Measurements from ENCODE around the gene ATXN10. TPM values are rescaled to one million over a fixed set of nuclear protein-coding genes. Genes with fewer than 3 reads are reported as not detected.

The ATXN10 gene
- total RNA-seq, 2 experiments from 2014 or later: 43.8 to 48.0 TPM

DNA sequence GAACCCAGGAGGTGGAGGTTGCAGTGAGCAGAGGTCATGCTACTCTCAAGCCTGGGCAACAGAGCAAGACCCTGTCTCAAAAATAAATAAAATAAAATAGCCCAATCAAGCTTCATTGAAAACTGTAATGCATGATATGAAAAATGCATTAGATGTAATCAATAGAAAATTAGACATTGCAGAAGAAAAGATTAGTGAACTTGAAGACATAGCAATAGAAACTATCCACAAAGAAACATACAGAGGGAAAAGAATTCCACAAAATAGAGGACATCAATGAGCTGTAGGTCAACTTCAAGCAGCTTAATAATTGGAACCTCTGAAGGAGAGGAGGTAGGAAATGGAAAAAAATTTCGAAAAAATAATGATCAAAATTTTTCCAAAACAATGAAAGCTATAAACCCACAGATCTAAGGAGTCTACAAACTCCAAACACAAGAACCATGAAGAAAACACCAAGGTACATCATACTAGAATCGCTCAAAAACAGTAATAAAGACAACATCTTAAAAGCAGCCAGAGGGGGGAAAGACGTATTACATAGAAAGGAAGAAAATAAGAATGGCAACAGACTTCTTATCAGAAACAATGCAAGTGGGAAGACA lies 201.1 kb downstream of the ATXN10 start:
- POLR2A ChIA-PET: no interaction called here
- no peaks in the 10 kb centered on the region for H3K4me1 ChIP-seq (ENCODE audit: insufficient read depth, low read length)
- H3K27ac ChIP-seq (ENCODE audit: low read depth in 1 of 2, low read length in 2 of 2): no peak overlapping the region
- Mint-ChIP-seq H3K4me1 (ENCODE audit: low read depth) (no peaks in the 10 kb centered on the region), H3K27ac (no peak overlapping the region), H3K9me3 (no peaks in the 10 kb centered on the region), H3K27me3 (peaks cover 28% of the 10 kb centered on the region), H3K36me3 (ENCODE audit: low read depth) (no peaks in the 10 kb centered on the region), H3K4me3 (no peak overlapping the region)
- H3K36me3 ChIP-seq (ENCODE audit: insufficient read depth, low read length): no peaks in the 10 kb centered on the region
- CTCF ChIA-PET: interaction anchor here (1.1 kb wide), 1 partner anchor 9 kb away, joined by 5 read pairs; no protein-coding TSS in a partner anchor
- H3K27me3 ChIP-seq (ENCODE audit: control insufficient read depth in 1 of 2, insufficient read depth in 2 of 2, low read length in 2 of 2): peaks cover 6 to 13% of the 10 kb centered on the region in 2 experiments
- TF ChIP-seq, protein P1, sequence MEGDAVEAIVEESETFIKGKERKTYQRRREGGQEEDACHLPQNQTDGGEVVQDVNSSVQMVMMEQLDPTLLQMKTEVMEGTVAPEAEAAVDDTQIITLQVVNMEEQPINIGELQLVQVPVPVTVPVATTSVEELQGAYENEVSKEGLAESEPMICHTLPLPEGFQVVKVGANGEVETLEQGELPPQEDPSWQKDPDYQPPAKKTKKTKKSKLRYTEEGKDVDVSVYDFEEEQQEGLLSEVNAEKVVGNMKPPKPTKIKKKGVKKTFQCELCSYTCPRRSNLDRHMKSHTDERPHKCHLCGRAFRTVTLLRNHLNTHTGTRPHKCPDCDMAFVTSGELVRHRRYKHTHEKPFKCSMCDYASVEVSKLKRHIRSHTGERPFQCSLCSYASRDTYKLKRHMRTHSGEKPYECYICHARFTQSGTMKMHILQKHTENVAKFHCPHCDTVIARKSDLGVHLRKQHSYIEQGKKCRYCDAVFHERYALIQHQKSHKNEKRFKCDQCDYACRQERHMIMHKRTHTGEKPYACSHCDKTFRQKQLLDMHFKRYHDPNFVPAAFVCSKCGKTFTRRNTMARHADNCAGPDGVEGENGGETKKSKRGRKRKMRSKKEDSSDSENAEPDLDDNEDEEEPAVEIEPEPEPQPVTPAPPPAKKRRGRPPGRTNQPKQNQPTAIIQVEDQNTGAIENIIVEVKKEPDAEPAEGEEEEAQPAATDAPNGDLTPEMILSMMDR (IDR thresholded peaks at IDR 0.05): no peak
- ATAC-seq (ENCODE audit: poor library complexity): no peak
- DNase-seq: no peak
- H3K4me3 ChIP-seq (ENCODE audit: low read length): no peak overlapping the region
- H3K9me3 ChIP-seq (ENCODE audit: control insufficient read depth in 1 of 2, insufficient read depth in 1 of 2, low read length in 2 of 2): peaks cover 12 to 29% of the 10 kb centered on the region in 2 experiments
- intact Hi-C loops (cut with DNase I, micrococcal nuclease): no loop called here

DNA sequence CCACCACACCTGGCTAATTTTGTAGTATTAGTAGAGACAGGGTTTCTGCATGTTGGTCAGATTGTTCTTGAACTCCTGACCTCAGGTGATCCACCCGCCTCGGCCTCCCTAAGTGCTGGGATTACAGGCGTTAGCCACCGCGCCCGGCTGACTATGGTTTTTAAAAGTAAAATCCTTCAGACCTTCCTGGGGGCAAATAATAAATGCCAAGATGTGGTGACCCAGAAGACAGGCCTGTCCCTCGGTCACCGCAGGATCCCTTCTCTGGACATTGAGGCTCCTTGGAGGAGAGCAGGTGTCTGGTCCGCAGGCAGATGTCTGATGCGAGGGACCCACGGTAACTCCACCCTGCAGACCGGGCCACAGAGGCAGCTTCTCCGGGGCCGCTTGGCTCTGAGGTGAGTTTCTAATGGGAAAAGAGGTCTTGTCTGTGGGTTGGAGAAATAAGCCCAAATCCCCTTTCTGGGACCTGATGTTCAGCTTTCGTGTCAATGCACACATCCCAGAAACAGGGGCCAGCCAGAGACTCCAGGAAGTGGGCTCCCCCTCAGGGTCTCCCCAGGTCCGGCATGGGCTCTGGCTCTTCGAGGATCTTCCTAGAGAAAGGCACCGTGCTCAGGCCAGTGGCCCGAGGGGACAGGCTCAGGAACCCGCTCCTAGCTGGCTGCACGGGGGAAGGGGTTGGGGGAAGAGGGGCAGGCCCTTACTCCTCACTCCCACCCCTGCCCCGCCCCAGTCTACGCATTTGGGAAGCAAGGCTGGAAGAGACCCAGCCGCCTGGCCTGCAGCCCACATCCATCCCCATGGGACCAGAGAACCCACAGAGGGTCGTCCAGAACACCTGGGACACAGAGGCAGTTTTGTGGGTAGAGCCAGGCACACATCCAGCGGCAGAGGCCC lies 204.8 kb downstream of the ATXN10 start:
- no peaks in the 10 kb centered on the region for H3K4me1 ChIP-seq (ENCODE audit: insufficient read depth, low read length)
- no peak overlapping the region for H3K4me3 Mint-ChIP-seq
- peaks cover 27 to 32% of the 10 kb centered on the region in 2 experiments for H3K27me3 ChIP-seq (ENCODE audit: control insufficient read depth in 1 of 2, insufficient read depth in 2 of 2, low read length in 2 of 2)
- H3K36me3 Mint-ChIP-seq (ENCODE audit: low read depth): no peaks in the 10 kb centered on the region
- H3K27ac Mint-ChIP-seq: no peak overlapping the region
- no peak overlapping the region for H3K4me3 ChIP-seq (ENCODE audit: low read length)
- CTCF ChIA-PET: no interaction called here
- no peak overlapping the region for H3K27ac ChIP-seq (ENCODE audit: low read depth in 1 of 2, low read length in 2 of 2)
- H3K36me3 ChIP-seq (ENCODE audit: insufficient read depth, low read length): no peaks in the 10 kb centered on the region
- no peaks in the 10 kb centered on the region for H3K4me1 Mint-ChIP-seq (ENCODE audit: low read depth)
- TF ChIP-seq, protein P1 (IDR thresholded peaks at IDR 0.05): no peak
- H3K9me3 ChIP-seq (ENCODE audit: control insufficient read depth in 1 of 2, insufficient read depth in 1 of 2, low read length in 2 of 2): peaks cover 12 to 25% of the 10 kb centered on the region in 2 experiments
- ATAC-seq (ENCODE audit: poor library complexity) (no peak), DNase-seq (peak in 1 of 14 experiments; percentile 30)
- H3K9me3 Mint-ChIP-seq: no peaks in the 10 kb centered on the region
- peaks cover 32% of the 10 kb centered on the region for H3K27me3 Mint-ChIP-seq
- intact Hi-C loops (cut with DNase I, micrococcal nuclease): no loop called here
- POLR2A ChIA-PET: no interaction called here

DNA sequence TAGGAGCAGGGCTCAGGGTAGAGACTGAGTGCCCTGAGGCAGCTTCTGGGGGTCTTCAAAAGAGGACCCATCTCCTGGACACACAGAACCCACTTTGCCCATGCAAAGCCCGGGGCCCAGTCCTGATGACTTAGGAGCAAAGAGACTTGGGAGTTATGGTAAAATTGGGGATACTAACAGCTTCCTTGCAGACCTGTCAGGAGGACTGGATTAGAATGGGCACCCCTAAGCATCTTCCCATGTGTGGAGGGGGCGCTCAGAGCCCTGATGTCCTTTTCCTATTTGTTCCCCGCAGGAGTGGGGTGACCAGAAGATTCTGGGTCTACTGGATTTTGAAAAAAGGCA lies 205.4 kb downstream of the ATXN10 start:
- POLR2A ChIA-PET: no interaction called here
- CTCF ChIA-PET: interaction anchor here (0.6 kb wide), 1 partner anchor 147 kb away, joined by 3 read pairs; no protein-coding TSS in a partner anchor
- peaks cover 12 to 22% of the 10 kb centered on the region in 2 experiments for H3K9me3 ChIP-seq (ENCODE audit: control insufficient read depth in 1 of 2, insufficient read depth in 1 of 2, low read length in 2 of 2)
- H3K27me3 Mint-ChIP-seq: peaks cover 38% of the 10 kb centered on the region
- H3K27ac Mint-ChIP-seq: no peak overlapping the region
- no peaks in the 10 kb centered on the region for H3K4me1 Mint-ChIP-seq (ENCODE audit: low read depth)
- H3K4me3 ChIP-seq (ENCODE audit: low read length): no peak overlapping the region
- intact Hi-C loops (cut with DNase I, micrococcal nuclease): no loop called here
- no peaks in the 10 kb centered on the region for H3K36me3 Mint-ChIP-seq (ENCODE audit: low read depth)
- H3K9me3 Mint-ChIP-seq: no peaks in the 10 kb centered on the region
- H3K4me1 ChIP-seq (ENCODE audit: insufficient read depth, low read length): no peaks in the 10 kb centered on the region
- peaks cover 33 to 37% of the 10 kb centered on the region in 2 experiments for H3K27me3 ChIP-seq (ENCODE audit: control insufficient read depth in 1 of 2, insufficient read depth in 2 of 2, low read length in 2 of 2)
- no peak overlapping the region for H3K4me3 Mint-ChIP-seq
- H3K36me3 ChIP-seq (ENCODE audit: insufficient read depth, low read length): no peaks in the 10 kb centered on the region
- TF ChIP-seq, protein P1 (IDR thresholded peaks at IDR 0.05): no peak
- ATAC-seq (ENCODE audit: poor library complexity) (no peak), DNase-seq (no peak)
- H3K27ac ChIP-seq (ENCODE audit: low read depth in 1 of 2, low read length in 2 of 2): no peak overlapping the region
